ENCODE results near the gene STAT1. TPM values are rescaled to one million over a fixed set of nuclear protein-coding genes. Genes with fewer than 3 reads are reported as not detected.

STAT1 gene
- total and polyA plus RNA-seq, 8 donors, result 8.2 to 51.8 (median 24.4) TPM

DNA sequence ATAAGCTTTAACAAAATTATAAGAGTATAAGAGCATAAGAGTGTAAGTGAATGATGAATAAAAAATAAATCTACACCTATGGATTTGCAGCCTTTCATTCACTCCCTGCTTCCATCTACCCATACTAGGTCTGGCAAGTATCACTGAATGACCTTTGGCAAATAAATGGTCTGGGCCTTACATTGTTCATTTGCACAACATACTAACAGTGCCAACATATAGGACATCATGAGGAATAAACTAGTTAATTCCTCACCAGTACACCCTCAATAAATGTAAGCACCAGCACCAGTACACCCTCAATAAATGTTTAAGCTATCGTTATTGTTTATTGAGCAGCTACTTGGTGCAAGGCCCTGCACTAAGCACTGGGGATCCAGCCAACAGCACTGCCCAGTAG is 26.9 kb downstream of the STAT1 start:
- 97 to 100% methylated on average over 1 of the region's 1 CpG for WGBS, 2 donors
- no peak for FAIRE-seq
- peaks cover 6 to 74% (median 46%) of the 10 kb centered on the region in 3 donors for H3K36me3 ChIP-seq
- TF ChIP-seq CTCF (IDR thresholded peaks at IDR 0.05), result no peak
- H3K27me3 ChIP-seq, result no peaks in the 10 kb centered on the region
- no peak overlapping the region for H3K27ac ChIP-seq
- DNase-seq, result no peak
- H3K9me3 ChIP-seq, result no peaks in the 10 kb centered on the region
- H3K4me3 ChIP-seq, result no peak overlapping the region
- intact Hi-C loops (cut with DNase I), result no loop called here
- ATAC-seq, result no peak
- H3K4me1 ChIP-seq, result no peaks in the 10 kb centered on the region

DNA sequence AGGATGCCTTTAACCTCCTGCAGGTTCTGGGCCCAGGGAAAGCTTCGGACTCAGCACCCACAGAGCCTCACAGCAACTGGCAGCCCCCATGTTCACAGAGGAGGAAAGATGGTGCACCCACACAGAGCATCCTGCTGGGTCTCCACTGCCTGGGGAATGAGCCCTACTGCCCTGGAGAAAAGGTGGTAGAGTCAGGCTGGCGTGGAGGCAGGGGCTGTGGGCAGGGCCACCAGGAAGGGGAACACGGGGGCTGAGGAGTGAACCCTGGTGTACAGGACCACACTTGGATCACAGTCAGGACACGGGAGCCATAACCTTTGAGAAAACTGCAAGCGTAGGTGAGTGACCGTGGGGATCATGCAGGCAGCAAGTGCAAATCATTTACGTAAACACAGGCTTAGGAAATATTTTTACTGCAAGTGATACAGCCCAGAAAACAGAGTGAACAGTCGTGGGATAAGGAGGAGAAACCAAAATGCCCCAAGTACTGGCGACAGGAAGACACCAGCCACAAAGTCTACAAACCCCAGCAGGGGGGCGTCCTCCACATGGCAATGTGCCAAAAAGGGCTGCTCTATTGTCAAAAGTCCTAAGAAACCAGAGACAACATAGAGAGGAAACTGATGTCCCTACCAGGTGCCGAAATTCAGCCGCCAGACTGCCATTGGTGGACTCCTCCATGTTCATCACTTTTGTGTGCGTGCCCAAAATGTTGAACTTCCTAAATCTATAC is 27.6 kb downstream of the STAT1 start:
- no peak overlapping the region for H3K4me3 ChIP-seq
- H3K36me3 ChIP-seq, result peaks cover 6 to 81% (median 50%) of the 10 kb centered on the region in 3 donors
- H3K4me1 ChIP-seq, result no peaks in the 10 kb centered on the region
- WGBS, 2 donors, result 90 to 92% methylated on average over 13 of the region's 13 CpGs
- TF ChIP-seq CTCF (IDR thresholded peaks at IDR 0.05), result no peak
- DNase-seq (no peak), ATAC-seq (no peak), FAIRE-seq (no peak)
- no peak overlapping the region for H3K27ac ChIP-seq
- no peaks in the 10 kb centered on the region for H3K9me3 ChIP-seq
- intact Hi-C loops (cut with DNase I), result no loop called here
- H3K27me3 ChIP-seq, result no peaks in the 10 kb centered on the region

- no peak overlapping the region for H3K4me3 ChIP-seq
- no peaks in the 10 kb centered on the region for H3K4me1 ChIP-seq
- WGBS, 2 donors, result 84 to 91% methylated on average over 5 of the region's 5 CpGs
- ATAC-seq (no peak), DNase-seq (no peak), FAIRE-seq (no peak)
- no peaks in the 10 kb centered on the region for H3K27me3 ChIP-seq
- H3K27ac ChIP-seq, result no peak overlapping the region
- peaks cover 6 to 69% (median 42%) of the 10 kb centered on the region in 3 donors for H3K36me3 ChIP-seq
- no peaks in the 10 kb centered on the region for H3K9me3 ChIP-seq
- no peak for TF ChIP-seq CTCF (IDR thresholded peaks at IDR 0.05)
- intact Hi-C loops (cut with DNase I), result no loop called here
These were observed 29.4 kb downstream of the STAT1 start for GRCh38 chr2:190984595-190984994.

GRCh38 chr2:190982262-190983034 is 31.5 kb downstream of the STAT1 start:
- Histone ChIP-seq H3K27ac (no peak overlapping the region), H3K36me3 (peaks cover 0 to 76% (median 36%) of the 10 kb centered on the region in 3 donors), H3K27me3 (no peaks in the 10 kb centered on the region), H3K4me3 (no peak overlapping the region), H3K9me3 (no peaks in the 10 kb centered on the region), H3K4me1 (no peaks in the 10 kb centered on the region)
- no peak for ATAC-seq
- TF ChIP-seq CTCF (IDR thresholded peaks at IDR 0.05), result no peak
- no peak for DNase-seq
- intact Hi-C loops (cut with DNase I), result no loop called here
- FAIRE-seq, result no peak
- 89 to 92% methylated on average over 8 of the region's 8 CpGs for WGBS, 2 donors

GRCh38 chr2:190981733-190982132 is 32.2 kb downstream of the STAT1 start:
- no peak for FAIRE-seq

More at GRCh38 chr2:190981733-190982132, 32.2 kb downstream of the STAT1 start:
- no peak for TF ChIP-seq CTCF (IDR thresholded peaks at IDR 0.05)
- 83 to 96% methylated on average over 1 of the region's 1 CpG for WGBS, 2 donors
- H3K36me3 ChIP-seq, result peaks cover 0 to 79% (median 36%) of the 10 kb centered on the region in 3 donors
- H3K27me3 ChIP-seq, result no peaks in the 10 kb centered on the region
- H3K4me1 ChIP-seq, result no peaks in the 10 kb centered on the region
- DNase-seq, result no peak
- no peak for ATAC-seq
- no peak overlapping the region for H3K4me3 ChIP-seq
- no peak overlapping the region for H3K27ac ChIP-seq
- no peaks in the 10 kb centered on the region for H3K9me3 ChIP-seq
- intact Hi-C loops (cut with DNase I), result no loop called here

Data from pancreas (tissue), 10 donors.